Activated T-cell treated with anti-CD3 and anti-CD28 coated beads for 48 hours (primary cell): ENCODE results near the gene OR6B2.
"Not testable (repeated sequence)": the region's sequence is repeated elsewhere in the genome, so short reads cannot be mapped to it uniquely, and the experiment has no call there.

ENCODE experiments used
- DNase-seq: peaks from one replicate; pipeline ENCODE4 v3.0.0-alpha.2; 2020; ENCODE audit warnings: low read depth

The OR6B2 gene

DNA sequence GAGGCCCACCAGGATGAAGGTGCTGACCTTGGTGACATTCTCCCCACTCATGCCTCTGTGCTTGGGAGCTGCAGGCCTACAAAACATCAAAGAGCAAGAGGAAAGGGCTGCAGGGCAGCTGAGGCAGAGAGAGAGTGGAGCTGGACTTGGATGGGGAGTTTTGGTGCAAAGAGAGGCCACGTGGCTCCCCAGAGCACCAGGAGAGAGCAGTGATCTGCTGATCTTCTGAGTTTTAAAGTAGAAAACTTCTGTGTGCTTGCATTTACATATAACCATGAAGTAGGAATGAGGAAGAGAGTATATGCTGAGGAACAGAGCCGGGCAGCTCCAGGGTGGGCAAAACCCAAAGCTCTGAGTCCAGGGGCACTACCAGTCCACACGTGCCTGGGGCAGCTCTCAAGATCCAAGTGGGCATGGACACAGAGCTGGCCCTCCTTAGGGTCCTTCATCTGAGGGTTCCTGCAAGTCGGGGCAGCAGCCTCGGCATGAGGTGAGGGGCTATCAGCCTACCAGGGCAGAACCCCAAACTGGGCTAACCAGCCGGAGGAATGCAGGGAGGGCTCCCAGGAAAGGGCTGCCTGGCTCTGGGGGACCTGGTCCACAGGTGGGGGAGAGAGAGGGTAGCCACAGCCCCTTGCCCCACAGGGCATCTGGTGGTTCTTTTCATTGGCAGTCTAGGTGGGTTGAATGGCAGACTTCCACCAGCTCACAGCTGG is at the start of gene OR6B2:
Gene OR6B2, minus strand, starts transcription at position 51 of the 716 bp plus-strand sequence. Its CDS starts 0 bp downstream, at position 51.
- DNase-seq: no peak

DNA sequence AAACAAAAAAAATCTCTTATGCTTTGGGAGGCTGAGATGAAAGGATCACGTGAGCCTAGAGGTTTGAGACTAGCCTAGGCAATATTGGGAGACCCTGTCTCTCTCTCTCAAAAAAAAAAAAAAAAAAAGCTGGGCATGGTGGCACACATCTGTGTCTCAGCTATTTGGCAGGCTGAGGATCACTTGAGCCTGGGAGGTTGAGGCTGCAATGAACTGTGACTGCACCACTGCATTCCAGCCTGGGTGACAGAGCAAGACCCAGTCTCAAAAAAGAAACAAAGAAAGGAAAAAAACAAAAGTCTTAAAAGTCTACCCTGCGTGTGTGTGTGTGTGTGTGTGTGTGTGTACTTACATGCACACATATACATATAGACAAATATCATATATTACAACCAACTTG is 48.4 kb upstream of the OR6B2 start:
- no peak for DNase-seq

DNA sequence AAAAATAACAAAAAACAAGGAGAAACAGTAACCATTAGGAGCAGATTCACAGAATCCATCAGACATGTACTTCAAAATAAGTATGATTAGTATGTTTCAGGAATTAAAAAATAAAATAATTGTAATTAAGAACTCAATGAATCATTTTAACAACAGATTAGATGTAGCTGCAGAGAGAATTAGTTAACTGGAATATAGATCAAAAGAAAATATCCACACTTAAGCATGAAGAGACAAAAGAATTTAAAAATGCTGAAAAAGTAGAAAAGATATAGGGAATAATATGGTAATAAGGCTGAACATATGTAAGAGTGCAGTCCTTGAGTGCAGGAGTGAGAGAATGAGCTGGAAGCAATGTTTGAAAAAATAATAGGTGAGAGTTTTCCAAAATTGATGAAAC is 47.2 kb upstream of the OR6B2 start:
- DNase-seq: no peak

DNA sequence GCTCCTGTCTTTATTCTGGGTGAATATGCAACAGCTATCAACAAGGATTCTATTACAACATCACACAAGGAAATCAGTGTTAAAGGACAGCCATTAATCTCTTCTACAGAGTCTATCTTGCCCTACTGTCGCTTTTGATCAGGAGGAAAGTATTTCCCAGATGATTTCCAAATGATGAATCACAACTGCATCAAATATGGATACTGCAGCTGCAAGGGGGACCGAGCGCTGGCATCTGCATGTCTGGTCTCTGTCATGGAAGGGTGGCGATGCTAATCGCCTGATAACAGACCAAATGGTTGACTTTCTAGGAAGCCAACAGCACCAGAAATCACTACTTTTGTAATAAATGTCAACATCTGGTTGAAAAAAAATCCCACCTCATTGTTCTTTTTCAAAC is 44.3 kb upstream of the OR6B2 start:
- DNase-seq: no peak

DNA sequence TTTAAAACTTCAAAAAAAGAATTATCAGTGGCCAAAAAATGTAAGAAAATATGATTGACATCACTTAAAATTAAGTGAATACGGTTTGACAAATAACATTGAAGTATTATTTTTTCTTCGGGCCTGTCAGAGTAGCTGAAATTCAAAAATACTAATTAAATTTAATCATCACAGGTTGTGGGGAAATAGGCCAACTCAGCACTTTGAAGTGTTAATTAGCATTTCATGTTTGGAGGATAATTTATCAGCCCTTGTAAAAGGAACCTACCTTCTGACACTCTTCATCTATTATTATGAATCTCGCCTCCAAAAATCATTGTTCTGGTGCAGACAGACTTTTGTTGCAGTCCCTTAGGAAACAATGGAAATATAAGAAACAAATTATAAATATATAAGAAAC is 40.7 kb upstream of the OR6B2 start:
- DNase-seq: no peak

DNA sequence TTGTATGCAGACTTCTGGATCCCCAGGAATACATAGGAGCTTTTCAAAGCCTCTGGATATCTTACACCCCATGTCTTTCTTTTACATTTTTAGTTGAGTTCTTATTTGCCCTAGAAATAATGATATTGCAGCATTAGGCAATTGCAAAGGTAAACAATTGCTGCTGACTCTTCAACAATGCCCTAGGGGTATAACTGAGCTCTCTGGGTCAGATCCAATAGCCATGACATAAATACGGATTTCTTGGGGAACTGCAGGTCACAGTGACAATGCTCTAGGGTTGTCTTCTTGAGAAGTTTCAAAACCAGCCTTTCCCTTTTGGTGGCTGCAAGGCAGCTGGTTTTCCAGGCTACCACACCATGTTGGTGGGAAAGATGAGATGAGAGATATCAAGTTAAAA is 39.6 kb upstream of the OR6B2 start:
- DNase-seq: no peak

DNA sequence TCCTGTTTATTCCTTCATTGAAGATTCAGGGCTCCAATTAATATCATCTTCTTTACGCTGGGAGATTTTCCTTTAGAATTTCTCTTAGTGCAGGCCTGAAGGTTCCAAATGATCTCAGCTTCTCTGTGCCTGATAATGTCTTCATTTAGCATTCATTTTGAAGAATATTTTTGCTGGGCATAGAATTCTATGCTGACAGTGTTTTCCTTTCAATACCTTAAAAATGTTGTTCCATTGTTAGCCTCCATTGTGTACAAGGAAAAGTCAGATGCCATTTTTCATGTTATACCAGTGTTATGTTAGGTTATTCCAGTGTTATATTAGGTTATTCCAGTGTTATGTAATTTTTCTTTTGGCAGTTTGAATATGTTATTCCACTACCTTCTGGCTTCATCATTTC is 38.0 kb upstream of the OR6B2 start:
- no peak for DNase-seq

DNA sequence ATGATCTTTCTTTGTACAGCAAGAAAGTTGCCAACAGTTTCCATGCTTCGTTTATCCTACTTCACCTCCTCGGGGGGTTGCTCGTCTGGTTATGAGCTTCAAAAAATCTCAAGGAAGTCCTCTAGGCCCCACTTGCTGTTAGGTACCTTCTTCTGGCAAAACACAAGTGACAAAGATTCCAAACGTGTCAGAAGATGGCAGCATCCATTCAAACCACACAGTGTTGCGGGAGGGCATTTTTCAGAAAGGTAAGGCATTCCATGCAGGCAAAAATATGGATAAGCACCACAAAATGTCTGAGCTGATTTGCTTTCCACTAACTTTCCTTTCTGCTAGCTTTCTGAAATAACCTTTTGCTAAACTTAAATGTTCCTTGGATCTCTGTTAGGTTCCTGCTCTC is 36.3 kb upstream of the OR6B2 start:
- DNase-seq: no peak

DNA sequence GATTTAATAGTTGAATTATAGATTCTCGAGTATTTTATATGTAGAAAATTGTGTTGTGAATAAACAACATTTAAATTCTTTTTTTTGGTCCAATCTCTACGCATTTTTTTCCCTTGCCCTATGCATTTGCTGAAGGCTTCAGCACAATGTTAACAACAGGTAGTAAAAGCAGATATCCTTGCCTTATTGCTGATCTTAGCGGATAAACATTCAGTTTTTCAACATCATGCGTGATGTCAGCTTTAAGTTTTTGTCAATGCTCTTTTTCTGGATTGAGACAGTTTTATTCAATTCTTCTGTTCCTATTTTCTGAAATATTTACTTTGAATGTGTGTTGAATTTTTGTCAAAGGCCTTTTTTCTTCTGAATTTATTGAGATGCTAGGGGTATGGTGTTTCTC is 34.7 kb upstream of the OR6B2 start:
- no peak for DNase-seq

DNA sequence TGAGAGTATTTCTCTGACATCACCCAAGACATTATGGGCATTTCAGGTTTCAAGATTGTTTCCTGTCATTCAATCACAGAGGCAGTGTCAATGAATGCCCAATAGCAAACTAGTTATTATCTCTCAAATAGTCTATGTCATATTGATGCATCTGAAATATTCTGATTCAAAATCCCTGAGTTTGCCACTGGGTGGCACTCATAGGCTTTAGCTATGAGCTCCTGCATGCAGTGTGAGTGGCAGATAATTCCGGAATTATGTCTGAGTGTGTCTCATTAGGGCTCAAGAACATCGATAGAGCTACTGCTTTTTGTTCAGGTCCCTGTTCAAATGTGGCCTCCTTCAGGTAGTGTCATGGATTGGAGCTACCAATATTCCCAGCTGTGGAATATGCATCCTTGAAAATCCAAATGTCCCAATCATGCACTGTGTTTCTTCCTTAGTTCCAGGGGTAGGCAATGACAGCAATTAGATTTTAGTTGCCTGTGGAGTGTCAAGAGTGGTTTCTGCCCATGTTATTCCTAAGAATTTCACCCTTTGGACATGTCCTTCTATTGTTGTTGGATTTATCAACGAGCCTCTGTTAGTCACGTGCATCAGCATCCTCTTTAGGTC is 30.9 kb upstream of the OR6B2 start:
- DNase-seq: peak; percentile 19

DNA sequence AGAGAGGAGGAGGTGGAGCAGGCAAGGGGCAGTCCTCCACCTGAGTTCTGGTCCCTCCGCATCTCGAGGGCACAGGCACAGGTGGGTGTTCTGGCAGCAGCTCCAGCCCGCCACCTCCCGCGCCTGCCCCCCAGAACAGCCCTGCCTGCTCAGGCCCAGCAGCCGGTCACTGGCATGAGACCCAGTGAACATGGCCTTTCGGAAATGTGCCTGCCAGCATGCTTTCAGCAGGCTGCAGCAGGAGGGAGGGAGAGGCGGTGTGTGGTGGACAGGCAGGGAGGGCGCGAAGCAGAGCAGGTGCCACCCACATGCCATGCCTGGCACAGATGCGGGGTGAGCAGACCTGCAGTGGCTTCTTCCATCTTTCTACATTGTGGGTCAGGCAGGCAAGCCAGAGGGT is 26.4 kb upstream of the OR6B2 start:
- DNase-seq: no peak

DNA sequence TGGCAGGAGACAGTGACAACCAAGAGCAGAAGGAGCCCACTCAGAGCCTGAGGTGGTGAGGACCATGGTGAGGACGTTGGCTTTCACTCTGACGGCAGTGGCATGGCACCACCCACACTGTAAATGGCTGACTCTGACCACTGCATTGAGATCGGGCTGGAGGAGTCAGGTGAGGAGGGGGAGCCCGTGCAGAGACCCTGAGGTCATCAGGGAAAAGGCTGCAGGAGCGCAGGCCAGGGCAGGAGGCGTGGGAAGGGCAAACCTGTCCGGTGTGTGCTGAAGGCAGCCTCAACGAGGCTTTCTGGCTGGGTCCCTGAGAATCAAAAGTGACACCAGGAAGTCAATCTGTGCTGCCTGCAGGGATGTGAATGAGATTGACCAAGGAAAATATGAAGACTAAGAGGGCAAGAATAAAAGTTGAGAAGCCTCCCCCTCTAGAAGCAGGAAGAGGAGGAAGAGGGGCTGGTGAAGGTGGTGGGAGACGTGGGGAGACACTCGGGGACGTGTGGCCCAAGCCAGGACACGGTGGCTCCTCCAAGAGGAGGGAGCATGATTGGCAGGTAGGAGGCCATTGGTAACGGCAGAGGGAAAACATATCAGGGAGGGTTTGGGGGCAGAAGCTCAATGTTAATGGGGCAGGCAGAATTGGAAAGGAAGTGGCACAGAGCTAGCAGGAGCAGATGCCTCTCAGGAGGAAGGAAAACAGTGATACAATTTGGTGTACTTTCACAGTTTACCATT is 25.1 kb upstream of the OR6B2 start:
- DNase-seq: no peak

DNA sequence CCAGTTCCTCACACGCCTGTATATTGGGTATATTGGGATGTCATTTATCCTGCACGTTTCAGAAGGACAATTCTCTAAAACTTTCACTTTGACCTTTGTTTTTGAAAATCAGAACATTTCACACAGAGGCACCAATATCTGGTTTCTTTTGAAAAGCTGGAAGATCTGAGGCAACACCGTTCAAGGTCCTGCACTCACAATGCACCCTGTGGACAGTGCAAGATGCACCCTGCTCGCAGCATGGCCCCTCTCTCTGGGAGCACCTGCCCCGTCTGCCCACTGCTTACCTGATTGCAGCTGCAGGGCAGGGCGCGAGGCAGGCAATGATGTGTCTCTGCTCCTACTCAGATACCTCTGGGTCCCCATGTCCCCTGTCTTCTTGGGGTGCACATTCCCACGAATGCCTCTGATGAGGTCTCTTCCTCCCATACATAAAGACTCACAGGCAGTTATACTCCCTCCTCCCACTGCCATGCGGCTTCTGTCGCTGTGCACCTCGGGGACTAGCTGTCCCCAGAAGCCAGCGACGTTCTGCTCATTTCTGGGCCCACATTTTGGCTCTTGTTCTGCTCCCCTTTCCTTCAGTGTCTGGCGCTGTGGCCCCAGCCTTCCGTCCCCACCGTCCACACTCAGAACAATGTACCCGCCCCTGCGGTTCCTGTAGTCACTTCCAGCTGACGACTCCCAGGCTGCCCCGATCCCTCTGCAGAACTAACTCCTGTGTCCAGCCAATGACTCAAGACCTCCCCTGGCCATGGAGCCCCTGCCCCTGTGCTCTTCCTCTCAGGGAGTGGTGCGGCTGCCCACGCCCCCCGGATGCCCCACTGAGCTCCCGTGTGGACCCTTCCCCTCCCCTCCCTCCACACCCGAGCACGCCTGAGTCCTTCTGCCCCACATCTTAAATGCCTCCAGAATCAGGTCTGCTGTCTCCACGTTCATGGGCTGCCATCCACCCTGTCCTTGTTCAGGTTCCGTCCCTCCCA is 23.2 kb upstream of the OR6B2 start, which contains the start of gene OR6B3:
Gene OR6B3, minus strand, starts transcription at position 349 of the 983 bp plus-strand sequence.
- no peak for DNase-seq

DNA sequence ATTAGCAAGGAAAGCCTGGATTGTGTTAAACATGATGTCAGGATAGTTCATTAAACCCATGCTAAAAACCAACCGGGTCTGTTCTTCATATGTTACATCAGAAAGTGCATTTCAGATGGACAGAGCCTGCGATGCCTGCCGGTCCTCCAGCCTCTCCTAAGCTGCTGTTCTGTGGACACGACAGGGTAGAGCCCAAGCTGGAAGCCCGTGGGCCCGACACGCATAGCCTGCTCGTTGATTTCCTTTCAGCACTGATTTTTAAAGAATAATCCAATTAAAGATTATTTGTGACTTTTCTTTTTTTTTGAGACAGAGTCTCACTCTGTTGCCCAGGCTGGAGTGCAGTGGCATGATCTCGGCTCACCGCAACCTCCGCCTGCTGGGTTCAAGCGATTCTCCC is 22.3 kb upstream of the OR6B2 start:
- no peak for DNase-seq

DNA sequence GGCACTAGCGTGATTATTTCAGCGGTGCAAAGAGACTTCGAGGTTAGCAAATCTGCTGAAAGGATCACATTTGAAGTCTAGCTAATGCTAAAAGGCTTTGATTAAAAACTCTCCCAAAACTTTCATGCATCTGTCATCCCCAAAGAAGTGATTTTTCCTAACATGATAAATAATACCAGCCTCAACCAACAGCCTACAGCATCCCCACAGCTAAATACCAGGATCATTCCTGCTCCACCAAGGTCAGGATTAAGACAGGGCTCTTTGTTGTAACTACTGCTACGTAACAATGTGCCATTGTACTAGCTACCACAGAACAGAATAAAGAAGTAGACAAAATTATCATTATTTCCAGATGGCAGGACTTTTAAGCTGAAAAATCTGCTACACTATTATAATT is 21.5 kb upstream of the OR6B2 start:
- DNase-seq: no peak

DNA sequence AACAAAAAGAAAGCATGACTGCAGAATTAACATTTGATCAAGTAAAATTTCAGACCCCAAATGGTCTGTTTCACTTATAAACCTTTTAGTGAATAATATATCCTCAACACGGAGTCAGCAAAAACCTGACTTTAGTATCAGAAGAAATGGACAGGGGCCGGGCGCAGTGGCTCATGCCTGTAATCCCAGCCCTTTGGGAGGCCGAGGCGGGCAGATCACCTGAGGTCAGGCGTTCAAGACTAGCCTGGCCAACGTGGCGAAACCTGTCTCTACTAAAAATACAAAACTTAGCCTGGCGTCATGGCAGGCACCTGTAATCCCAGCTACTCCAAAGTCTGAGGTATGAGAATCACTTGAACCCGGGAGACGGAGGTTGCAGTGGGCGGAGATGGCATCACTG is 20.0 kb upstream of the OR6B2 start:
- no peak for DNase-seq

DNA sequence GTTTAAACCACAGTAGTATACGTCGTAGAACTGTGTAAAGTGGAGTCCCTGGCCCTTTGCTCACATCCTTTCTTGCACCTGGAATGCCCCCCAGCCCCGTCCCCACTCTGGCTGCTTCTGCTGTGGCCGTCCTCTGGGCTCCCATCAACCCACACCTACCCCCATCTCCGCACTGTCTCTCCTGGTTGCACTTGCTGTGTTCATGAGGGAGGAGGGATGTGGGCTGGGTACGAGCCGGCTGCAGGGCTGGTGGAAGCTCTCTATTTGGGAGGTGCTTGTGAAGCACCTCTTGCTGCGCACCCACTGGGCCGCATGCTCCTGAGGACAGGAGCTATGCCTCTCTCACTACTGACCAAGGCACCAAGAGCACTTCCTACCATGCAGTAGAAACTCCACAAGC is 18.0 kb upstream of the OR6B2 start:
- DNase-seq: no peak

DNA sequence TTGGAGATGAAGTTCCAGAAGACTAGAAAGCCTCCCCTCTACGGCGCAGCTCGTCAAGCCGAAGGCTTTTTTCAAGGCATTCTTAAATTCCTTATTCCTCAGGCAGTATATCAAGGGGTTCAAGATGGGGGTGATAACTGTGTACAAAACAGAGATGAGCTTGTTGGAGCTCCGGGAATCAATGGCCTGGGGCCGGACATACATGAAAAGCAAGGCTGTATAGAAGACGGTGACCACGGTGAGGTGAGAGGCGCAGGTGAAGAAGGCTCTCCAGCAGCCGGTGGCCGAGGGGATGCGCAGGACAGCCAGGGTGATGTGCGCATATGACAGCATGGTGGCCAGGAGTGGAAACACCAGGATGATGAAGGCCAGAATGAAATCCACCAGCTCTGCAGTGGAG is 14.9 kb upstream of the OR6B2 start:
- no peak for DNase-seq

DNA sequence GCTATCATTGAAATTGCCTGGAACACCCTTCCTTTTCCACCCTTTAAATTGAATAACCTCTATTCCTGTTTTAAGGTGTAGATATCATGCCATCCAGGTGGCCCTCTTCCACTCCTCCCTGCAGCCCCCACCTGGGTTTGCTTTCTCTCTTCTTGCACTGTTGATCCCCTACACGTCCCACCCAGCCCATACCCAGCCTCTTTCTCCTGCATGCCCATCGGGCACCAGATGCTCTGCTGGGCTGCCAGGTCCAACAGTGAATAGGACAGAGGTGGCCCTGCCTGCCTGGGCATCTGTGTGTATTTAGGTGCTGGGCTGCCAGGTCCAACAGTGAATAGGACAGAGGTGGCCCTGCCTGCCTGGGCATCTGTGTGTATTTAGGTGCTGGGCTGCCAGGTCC is 13.9 kb upstream of the OR6B2 start:
- DNase-seq: not testable (repeated sequence)

DNA sequence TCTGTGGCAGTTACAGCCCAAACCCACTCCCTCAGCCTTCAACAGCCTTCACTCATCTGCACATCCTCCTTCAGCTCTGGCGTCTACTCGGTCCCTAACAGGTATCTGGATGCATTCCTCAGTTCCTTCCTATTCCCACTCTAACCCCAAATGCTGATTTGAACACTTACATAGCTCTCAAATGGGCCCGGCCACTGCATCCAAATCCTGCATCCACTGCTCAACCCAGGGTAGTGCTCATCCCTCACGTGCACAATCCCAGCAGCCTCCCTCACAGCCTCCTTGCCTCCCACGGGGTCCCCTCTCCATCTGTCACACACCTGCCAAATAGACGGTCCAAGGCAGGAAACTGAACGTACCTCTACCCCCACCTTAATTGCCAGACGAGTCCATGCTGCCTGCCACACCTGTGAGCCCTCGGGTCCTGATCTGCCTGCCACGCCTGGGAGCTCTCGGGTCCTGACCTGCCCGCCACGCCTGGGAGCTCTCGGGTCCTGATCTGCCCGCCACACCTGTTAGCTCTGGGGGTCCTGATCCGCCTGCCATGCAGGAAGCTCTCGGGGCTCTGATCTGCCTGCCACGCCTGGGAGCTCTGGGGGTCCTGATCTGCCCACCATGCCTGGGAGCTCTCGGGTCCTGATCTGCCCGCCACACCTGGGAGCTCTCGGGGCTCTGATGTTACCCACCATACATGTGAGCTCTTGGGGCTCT is 13.2 kb upstream of the OR6B2 start:
- DNase-seq: no peak

DNA sequence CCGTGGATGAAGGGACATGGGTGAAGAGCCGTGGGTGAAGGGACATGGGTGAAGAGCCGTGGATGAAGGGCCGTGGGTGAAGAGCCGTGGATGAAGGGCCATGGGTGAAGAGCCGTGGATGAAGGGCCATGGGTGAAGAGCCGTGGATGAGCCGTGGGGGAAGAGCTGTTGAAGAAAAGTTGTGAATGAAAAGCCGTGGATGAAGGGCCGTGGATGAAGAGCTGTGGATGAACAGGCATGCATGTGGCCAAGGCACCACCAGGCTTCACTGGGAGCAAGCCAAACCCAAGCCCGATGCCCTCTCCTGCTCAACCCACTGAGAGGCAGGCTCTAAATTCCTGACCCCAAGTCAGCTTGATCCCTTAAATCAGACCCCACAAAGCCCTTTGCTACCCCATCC is 12.5 kb upstream of the OR6B2 start:
- DNase-seq: no peak
